GM12878 (cell line): ENCODE data around the gene TMEM63B. TPM values are rescaled to one million over a fixed set of nuclear protein-coding genes. Genes with fewer than 3 reads are reported as not detected.

Experiments
- ATAC-seq: fragments of 200-7000 bp; cut with Tn5 transposase; 3 replicates; pipeline ENCODE4 v1.9.1; 2020; ENCODE audit warnings: mild to moderate bottlenecking, moderate library complexity
- BruUV-seq: library from RNA; stranded (reverse); fragments of 400-500 nt; replicated peaks from 2 replicates; lab custom pipeline; 2021; lab: Mats Ljungman, UMichigan
- CTCF ChIA-PET: fragments of 300-600 bp; sonication (Branson Sonifier 250); formaldehyde crosslinking; extraction: SDS; loops from one replicate; lab custom pipeline; 2021; ENCODE audit warnings: inconsistent platforms; lab: Yijun Ruan, JAX
- POLR2A ChIA-PET: fragments of 350-600 bp; formaldehyde crosslinking; extraction: SDS; loops from one replicate; lab custom pipeline; 2021; ENCODE audit warnings: inconsistent platforms; lab: Charles Lee
- RAD21 ChIA-PET: fragments of 300-600 bp; sonication (Branson Sonifier 250); formaldehyde crosslinking; loops from one replicate; lab custom pipeline; 2023; ENCODE audit warnings: antibody characterized with exemption; ENCODE audit not compliant: unreplicated experiment; lab: Charles Lee
- SMC1A ChIA-PET: fragments of 300-600 bp; sonication (Branson Sonifier 250); formaldehyde crosslinking; loops from one replicate; lab custom pipeline; 2023; ENCODE audit not compliant: unreplicated experiment, uncharacterized antibody; lab: Charles Lee
- DNase-seq: peaks from one replicate; pipeline ENCODE4 v3.0.0-alpha.2; 2011; ENCODE audit warnings: low read depth, low spot score
- FAIRE-seq: peaks from 3 replicates; lab custom pipeline; 2011; peaks lifted over from hg19 to GRCh38; lab: Jason Lieb, UNC
- H2AFZ ChIP-seq: 2 replicates; pipeline ENCODE4 v1.6.0; 2011; ENCODE audit warnings: low read depth, low read length, control low read depth; ENCODE audit not compliant: control insufficient read depth
- H3K27ac ChIP-seq: 2 replicates; pipeline ENCODE4 v1.5.1; 2011; ENCODE audit warnings: control low read depth; ENCODE audit not compliant: control insufficient read depth, insufficient read depth
- H3K27me3 ChIP-seq, 2 experiments: replicated peaks in 1 of 2; 2 replicates each; pipeline versions ENCODE4 v1.6.0 to v1.6.1; 2011; ENCODE audit warnings: low read length in 1 of 2; ENCODE audit not compliant: control insufficient read depth in 2 of 2, insufficient read depth in 2 of 2
- H3K36me3 ChIP-seq, 2 experiments: 2 replicates each; pipeline ENCODE4 v1.5.1; 2011; ENCODE audit warnings: low read length in 1 of 2; ENCODE audit not compliant: control insufficient read depth in 2 of 2, insufficient read depth in 2 of 2
- H3K4me1 ChIP-seq: 2 replicates; pipeline ENCODE4 v1.6.1; 2011; ENCODE audit warnings: mild to moderate bottlenecking, low read length, moderate library complexity, mixed read lengths; ENCODE audit not compliant: control insufficient read depth, insufficient read depth
- H3K4me2 ChIP-seq: 2 replicates; pipeline ENCODE4 v1.6.0; 2011; ENCODE audit warnings: control low read depth; ENCODE audit not compliant: control insufficient read depth, insufficient read depth
- H3K4me3 ChIP-seq: fragments of 200-600 bp; sonication (generic); 2 replicates; pipeline ENCODE4 v1.5.1; 2016
- H3K79me2 ChIP-seq: 2 replicates; pipeline ENCODE4 v1.6.0; 2011; ENCODE audit warnings: low read length; ENCODE audit not compliant: control insufficient read depth, insufficient read depth
- H3K9ac ChIP-seq: 2 replicates; pipeline ENCODE4 v1.8.0; 2011; ENCODE audit warnings: low read length, control low read depth, mixed read lengths; ENCODE audit not compliant: control insufficient read depth, insufficient read depth
- H3K9me3 ChIP-seq: replicated peaks from 3 replicates; pipeline ENCODE4 v1.5.1; 2011; ENCODE audit warnings: mild to moderate bottlenecking, low read length; ENCODE audit not compliant: control insufficient read depth, insufficient read depth
- H4K20me1 ChIP-seq: 2 replicates; pipeline ENCODE4 v1.6.0; 2011; ENCODE audit not compliant: control insufficient read depth, insufficient read depth
- CBX3 ChIP-seq: fragments of 200-600 bp; sonication (generic); IDR thresholded peaks from 2 replicates; pipeline ENCODE4 v1.6.1; 2016; ENCODE audit warnings: low read depth, borderline replicate concordance
- GATAD2B ChIP-seq: fragments of 450-650 bp; conservative IDR thresholded peaks from 2 replicates; pipeline ENCODE4 v1.6.1; 2017; ENCODE audit warnings: low read depth, mild to moderate bottlenecking, moderate library complexity
- HDAC2 ChIP-seq: fragments of 200-600 bp; sonication (generic); IDR thresholded peaks from 2 replicates; pipeline ENCODE4 v1.6.1; 2017
- JUND ChIP-seq: IDR thresholded peaks from 2 replicates; pipeline ENCODE4 v1.6.1; 2012; ENCODE audit warnings: low read depth, mild to moderate bottlenecking, low read length, improper control_type of control experiment, moderate library complexity
- MEF2A ChIP-seq: IDR thresholded peaks from 2 replicates; pipeline ENCODE4 v1.6.1; 2011; ENCODE audit warnings: low read depth, mild to moderate bottlenecking, low read length, moderate library complexity; ENCODE audit not compliant: insufficient read depth
- NR2C2 ChIP-seq: IDR thresholded peaks from 2 replicates; pipeline ENCODE4 v1.6.1; 2011; ENCODE audit warnings: borderline replicate concordance, low read depth; ENCODE audit not compliant: control insufficient read depth, insufficient read length
- POLR2AphosphoS5 ChIP-seq: IDR thresholded peaks from 2 replicates; pipeline ENCODE4 v1.6.1; 2011; ENCODE audit warnings: mild to moderate bottlenecking, low read length, inconsistent platforms
- SRF ChIP-seq, 2 experiments: IDR thresholded peaks; 2 replicates each; pipeline ENCODE4 v1.6.1; 2011; ENCODE audit warnings: low read depth in 2 of 2, low read length in 2 of 2, mild to moderate bottlenecking in 1 of 2, moderate library complexity in 1 of 2
- ZNF207 ChIP-seq: fragments of 450-650 bp; IDR thresholded peaks from 2 replicates; pipeline ENCODE4 v1.6.1; 2014; ENCODE audit warnings: antibody characterized with exemption, mild to moderate bottlenecking, borderline replicate concordance
- ZNF217 ChIP-seq: fragments of 450-650 bp; IDR thresholded peaks from 2 replicates; pipeline ENCODE4 v1.6.1; 2017; ENCODE audit warnings: antibody characterized with exemption, mild to moderate bottlenecking
- WGBS: methylation state at CpG from one replicate; pipeline ENCODE4 v1.1.6; 2016; ENCODE audit warnings: low lambda C conversion rate; ENCODE audit not compliant: insufficient replicate concordance, insufficient coverage; ENCODE audit errors: missing lambda C conversion rate; 5-methylcytosine and 5-hydroxymethylcytosine counted together
- in situ Hi-C: fragments of 300-500 bp; cut with MboI; formaldehyde crosslinking; loops from 9 replicates; pipeline ENCODE4 v1.14.3; 2018; ENCODE audit warnings: mixed read lengths
- intact Hi-C: fragments of 100-400 bp; cut with micrococcal nuclease; formaldehyde crosslinking; loops from one replicate; pipeline ENCODE4 v1.14.2; 2022; ENCODE audit not compliant: unreplicated experiment
- polyA plus RNA-seq, 11 experiments: library from polyadenylated mRNA; depleted of rRNA in 4 of 11; unstranded in 6 of 11; stranded (reverse) in 5 of 11; fragments of >200 nt; fragmentation: Nextera tagmentation in 4 of 11; fragmentation: Illumina TruSeq in 1 of 11; extraction: Ambion mirVana in 4 of 11; extraction: Trizol in 1 of 11; gene quantifications; 1 replicate in 1 of 11; 2 replicates in 10 of 11; pipeline versions ENCODE4 v1.2.1 to v1.2.3, GENCODE V29; 2011 to 2016; ENCODE audit warnings: inconsistent platforms in 2 of 11, missing spikeins in 2 of 11, low read depth in 1 of 11
- total RNA-seq, 4 experiments: library from RNA; depleted of rRNA in 3 of 4; stranded (reverse); fragments of >200 nt in 3 of 4; fragmentation: Illumina TruSeq in 1 of 4; extraction: Trizol in 1 of 4; gene quantifications; 2 replicates each; pipeline versions ENCODE4 v1.2.1 to v1.2.3, GENCODE V29; 2013 to 2021
- TF ChIP-seq, protein P1 (sequence below): fragments of 450-650 bp; IDR thresholded peaks from 2 replicates; pipeline ENCODE4 v1.6.1; 2018; ENCODE audit warnings: borderline replicate concordance, mild to moderate bottlenecking; ENCODE audit not compliant: partially characterized antibody
- TF ChIP-seq, protein P2 (sequence below): fragments of 450-650 bp; IDR thresholded peaks from 2 replicates; pipeline ENCODE4 v1.6.1; 2018; ENCODE audit warnings: mild to moderate bottlenecking, low read depth, moderate library complexity; ENCODE audit not compliant: partially characterized antibody
- TF ChIP-seq, protein P3 (sequence below): fragments of 450-650 bp; IDR thresholded peaks from 2 replicates; pipeline ENCODE4 v1.6.1; 2017; ENCODE audit warnings: mild to moderate bottlenecking, moderate library complexity

Gene TMEM63B
- total and polyA plus RNA-seq, 10 of the 15 experiments (the other 5 are each of a cell fraction or from before 2014, with no cell fraction given) = 0.09 to 15.0 (median 7.1) TPM; not detected in 1

DNA sequence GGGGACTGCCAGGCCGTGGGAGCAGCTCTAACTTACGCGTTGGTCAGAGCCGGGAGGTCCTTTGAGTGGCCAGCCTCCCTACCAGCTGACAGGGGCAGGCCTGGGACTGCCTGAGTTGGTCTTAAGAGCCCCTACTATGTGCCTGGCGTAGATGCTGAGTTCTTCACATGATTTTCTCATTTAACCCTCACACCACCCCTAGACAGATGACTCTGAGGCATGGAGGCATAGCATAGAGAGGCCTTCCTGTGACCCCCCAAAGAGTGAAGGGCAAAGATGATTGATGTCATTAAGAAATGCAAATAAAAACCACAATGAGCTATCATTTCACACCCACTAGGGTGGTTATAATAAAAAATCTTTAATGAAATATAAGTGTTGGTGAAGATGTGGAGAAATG lies 36.9 kb upstream of the TMEM63B start:
- CTCF ChIA-PET = interaction anchor here (1.0 to 3.3 kb wide), 5 partner anchors 11 to 147 kb away, joined by 3 to 15 read pairs (median 4); no protein-coding TSS in a partner anchor
- Histone ChIP-seq H2AFZ (no peak overlapping the region), H3K4me3 (no peak overlapping the region), H3K9me3 (no peaks in the 10 kb centered on the region), H3K36me3 (no peaks in the 10 kb centered on the region), H3K27ac (no peak overlapping the region), H4K20me1 (no peaks in the 10 kb centered on the region), H3K27me3 (no peaks in the 10 kb centered on the region), H3K79me2 (no peaks in the 10 kb centered on the region), H3K9ac (no peak overlapping the region), H3K4me2 (no peak overlapping the region), H3K4me1 (no peaks in the 10 kb centered on the region)
- RAD21 ChIA-PET = no interaction called here
- SMC1A ChIA-PET = interaction anchor here (1.1 to 1.6 kb wide), 2 partner anchors 9 to 11 kb away, joined by 3 to 5 read pairs; no protein-coding TSS in a partner anchor
- no peak for ATAC-seq
- POLR2A ChIA-PET = interaction anchor here (0.9 to 1.3 kb wide), 2 partner anchors 34 to 320 kb away, joined by 3 read pairs; partner anchors contain the start of gene VEGFA
- no peak for DNase-seq
- BruUV-seq = no TSS peak
- in situ Hi-C loops (no loop called here), intact Hi-C loops (no loop called here)
- WGBS = 98% methylated on average over 5 of the region's 5 CpGs
- no peak for TF ChIP-seq JUND
- TF ChIP-seq POLR2AphosphoS5 = no peak
- TF ChIP-seq ZNF217 = no peak
- no peak for TF ChIP-seq NR2C2
- TF ChIP-seq, protein P1, sequence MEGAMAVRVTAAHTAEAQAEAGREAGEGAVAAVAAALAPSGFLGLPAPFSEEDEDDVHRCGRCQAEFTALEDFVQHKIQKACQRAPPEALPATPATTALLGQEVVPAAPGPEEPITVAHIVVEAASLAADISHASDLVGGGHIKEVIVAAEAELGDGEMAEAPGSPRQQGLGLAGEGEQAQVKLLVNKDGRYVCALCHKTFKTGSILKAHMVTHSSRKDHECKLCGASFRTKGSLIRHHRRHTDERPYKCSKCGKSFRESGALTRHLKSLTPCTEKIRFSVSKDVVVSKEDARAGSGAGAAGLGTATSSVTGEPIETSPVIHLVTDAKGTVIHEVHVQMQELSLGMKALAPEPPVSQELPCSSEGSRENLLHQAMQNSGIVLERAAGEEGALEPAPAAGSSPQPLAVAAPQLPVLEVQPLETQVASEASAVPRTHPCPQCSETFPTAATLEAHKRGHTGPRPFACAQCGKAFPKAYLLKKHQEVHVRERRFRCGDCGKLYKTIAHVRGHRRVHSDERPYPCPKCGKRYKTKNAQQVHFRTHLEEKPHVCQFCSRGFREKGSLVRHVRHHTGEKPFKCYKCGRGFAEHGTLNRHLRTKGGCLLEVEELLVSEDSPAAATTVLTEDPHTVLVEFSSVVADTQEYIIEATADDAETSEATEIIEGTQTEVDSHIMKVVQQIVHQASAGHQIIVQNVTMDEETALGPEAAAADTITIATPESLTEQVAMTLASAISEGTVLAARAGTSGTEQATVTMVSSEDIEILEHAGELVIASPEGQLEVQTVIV = no peak
- no peak for TF ChIP-seq CBX3
- TF ChIP-seq ZNF207 = no peak
- TF ChIP-seq, protein P2, sequence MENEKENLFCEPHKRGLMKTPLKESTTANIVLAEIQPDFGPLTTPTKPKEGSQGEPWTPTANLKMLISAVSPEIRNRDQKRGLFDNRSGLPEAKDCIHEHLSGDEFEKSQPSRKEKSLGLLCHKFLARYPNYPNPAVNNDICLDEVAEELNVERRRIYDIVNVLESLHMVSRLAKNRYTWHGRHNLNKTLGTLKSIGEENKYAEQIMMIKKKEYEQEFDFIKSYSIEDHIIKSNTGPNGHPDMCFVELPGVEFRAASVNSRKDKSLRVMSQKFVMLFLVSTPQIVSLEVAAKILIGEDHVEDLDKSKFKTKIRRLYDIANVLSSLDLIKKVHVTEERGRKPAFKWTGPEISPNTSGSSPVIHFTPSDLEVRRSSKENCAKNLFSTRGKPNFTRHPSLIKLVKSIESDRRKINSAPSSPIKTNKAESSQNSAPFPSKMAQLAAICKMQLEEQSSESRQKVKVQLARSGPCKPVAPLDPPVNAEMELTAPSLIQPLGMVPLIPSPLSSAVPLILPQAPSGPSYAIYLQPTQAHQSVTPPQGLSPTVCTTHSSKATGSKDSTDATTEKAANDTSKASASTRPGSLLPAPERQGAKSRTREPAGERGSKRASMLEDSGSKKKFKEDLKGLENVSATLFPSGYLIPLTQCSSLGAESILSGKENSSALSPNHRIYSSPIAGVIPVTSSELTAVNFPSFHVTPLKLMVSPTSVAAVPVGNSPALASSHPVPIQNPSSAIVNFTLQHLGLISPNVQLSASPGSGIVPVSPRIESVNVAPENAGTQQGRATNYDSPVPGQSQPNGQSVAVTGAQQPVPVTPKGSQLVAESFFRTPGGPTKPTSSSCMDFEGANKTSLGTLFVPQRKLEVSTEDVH = no peak
- TF ChIP-seq HDAC2 = no peak
- no peak for TF ChIP-seq SRF (IDR thresholded peaks at IDR 0.05; ENCODE audit: low read depth in 2 of 2, low read length in 2 of 2)
- TF ChIP-seq, protein P3, sequence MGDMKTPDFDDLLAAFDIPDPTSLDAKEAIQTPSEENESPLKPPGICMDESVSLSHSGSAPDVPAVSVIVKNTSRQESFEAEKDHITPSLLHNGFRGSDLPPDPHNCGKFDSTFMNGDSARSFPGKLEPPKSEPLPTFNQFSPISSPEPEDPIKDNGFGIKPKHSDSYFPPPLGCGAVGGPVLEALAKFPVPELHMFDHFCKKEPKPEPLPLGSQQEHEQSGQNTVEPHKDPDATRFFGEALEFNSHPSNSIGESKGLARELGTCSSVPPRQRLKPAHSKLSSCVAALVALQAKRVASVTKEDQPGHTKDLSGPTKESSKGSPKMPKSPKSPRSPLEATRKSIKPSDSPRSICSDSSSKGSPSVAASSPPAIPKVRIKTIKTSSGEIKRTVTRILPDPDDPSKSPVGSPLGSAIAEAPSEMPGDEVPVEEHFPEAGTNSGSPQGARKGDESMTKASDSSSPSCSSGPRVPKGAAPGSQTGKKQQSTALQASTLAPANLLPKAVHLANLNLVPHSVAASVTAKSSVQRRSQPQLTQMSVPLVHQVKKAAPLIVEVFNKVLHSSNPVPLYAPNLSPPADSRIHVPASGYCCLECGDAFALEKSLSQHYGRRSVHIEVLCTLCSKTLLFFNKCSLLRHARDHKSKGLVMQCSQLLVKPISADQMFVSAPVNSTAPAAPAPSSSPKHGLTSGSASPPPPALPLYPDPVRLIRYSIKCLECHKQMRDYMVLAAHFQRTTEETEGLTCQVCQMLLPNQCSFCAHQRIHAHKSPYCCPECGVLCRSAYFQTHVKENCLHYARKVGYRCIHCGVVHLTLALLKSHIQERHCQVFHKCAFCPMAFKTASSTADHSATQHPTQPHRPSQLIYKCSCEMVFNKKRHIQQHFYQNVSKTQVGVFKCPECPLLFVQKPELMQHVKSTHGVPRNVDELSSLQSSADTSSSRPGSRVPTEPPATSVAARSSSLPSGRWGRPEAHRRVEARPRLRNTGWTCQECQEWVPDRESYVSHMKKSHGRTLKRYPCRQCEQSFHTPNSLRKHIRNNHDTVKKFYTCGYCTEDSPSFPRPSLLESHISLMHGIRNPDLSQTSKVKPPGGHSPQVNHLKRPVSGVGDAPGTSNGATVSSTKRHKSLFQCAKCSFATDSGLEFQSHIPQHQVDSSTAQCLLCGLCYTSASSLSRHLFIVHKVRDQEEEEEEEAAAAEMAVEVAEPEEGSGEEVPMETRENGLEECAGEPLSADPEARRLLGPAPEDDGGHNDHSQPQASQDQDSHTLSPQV = no peak
- TF ChIP-seq MEF2A = no peak
- TF ChIP-seq GATAD2B = no peak
- no peak for FAIRE-seq
